Amniotic epithelial cell (primary cell): Measurements from ENCODE around the gene SULF2.

Source experiments
- DNase-seq: peaks from one replicate; pipeline ENCODE4 v3.0.0-alpha.2; 2010; ENCODE audit warnings: low read depth

SULF2 gene

DNA sequence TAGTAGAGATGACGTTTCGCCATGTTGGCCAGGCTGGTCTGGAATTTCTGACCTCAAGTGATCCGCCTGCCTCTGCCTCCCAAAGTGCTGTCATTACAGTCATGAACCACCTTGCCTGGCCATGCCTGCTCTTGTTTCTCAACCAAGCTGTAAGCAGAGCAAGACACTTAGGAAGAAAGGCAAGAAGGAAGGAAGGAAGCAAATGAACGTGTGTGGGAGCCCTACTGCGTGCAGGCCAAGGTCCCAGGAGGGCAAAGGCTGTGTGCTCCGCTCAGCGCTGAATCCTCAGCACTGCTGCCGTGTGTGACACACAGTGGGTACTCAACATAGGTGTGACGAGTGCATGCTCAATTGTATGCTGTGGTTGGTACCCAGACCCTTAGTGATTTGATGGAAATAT is 47.4 kb downstream of the SULF2 start:
- no peak for DNase-seq

DNA sequence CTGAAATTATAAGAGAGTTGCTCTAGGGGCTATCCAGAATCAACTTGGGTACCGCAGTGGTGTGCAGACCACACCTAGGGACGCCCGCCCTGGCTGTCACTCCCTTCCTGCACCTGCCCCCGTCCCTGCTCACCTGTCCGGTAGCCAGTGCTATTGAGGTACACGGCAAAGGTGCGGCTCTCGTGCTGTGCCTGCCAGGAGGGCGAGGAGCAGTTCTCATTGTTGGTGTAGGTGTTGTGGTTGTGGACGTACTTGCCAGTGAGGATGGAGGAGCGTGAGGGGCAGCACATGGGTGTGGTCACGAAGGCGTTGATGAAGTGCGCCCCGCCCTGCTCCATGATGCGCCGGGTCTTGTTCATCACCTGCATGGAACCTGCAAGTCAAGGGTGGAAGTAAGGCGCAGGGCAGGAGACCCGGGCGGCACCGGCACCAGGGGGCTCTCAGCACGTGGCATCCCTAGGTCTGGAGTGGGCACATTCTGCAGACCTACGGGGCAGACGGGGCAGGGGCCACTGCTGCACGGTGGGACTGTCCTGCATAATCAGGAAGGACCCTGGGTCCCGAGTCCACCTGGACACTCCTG is 48.6 kb downstream of the SULF2 start:
- DNase-seq, result no peak

DNA sequence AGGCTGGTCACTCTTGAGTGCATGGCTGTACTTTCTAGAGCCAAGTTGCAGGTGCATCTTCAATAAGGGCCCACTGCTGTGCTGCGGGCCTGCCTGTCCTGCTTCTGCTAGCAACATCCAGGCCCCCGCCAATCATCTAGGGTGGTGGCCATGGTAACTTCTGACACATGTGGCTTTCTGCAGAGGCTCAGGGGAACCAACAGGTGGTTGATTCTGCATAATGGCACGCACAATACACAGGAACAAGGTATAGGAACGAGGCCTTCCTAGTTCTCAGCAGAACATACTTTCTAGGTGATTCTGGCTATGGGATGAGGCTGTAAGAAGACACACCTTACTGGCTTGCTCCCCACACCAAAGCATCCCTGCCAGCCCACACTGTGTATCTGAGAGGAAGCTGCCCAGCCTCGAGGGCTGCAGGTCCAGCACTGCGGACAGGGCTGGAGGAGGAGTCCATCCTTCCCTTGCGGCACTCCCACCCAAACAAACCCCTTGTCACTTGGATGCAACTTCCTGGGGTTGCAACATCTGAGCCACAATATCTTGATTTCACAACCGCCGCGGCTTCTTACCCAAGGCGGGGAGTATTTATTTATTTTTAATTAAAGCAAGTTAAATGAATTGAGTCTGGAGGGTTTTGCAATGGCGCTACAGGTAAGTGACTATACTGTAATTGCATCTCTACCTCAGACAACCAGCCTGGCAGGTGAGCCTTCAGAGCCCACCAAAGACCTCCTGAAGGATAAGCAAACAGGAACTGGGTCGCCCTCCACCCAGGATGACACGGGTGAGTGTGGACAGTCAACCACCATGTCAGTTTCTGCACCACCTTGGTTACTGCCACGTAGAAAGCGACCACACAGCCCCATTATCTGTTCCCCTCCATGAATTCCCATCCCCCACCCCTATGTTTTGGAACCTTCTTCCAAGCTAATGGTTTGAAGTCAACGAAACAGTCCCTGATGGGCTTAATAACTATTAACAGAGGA is 49.6 kb downstream of the SULF2 start:
- DNase-seq, result peak; percentile 70

DNA sequence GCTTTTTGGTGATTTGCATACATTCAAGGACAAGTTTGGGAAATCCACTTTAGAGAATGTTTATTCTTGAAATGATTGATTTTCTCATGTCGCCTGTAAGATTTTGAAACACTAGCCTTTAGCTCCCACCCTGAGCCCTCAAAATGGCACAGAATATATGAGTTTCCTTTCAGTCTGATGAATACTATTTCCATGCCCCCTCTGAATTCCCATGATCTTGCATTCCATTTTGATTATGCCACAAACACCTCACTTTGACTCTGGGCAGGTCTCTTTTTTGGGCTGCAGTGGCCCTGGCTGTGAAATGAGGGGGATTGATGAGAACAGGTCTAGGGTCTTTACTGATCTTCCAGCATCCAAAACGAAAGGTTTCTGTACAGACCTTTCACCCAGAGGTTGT is 50.4 kb downstream of the SULF2 start:
- no peak for DNase-seq

DNA sequence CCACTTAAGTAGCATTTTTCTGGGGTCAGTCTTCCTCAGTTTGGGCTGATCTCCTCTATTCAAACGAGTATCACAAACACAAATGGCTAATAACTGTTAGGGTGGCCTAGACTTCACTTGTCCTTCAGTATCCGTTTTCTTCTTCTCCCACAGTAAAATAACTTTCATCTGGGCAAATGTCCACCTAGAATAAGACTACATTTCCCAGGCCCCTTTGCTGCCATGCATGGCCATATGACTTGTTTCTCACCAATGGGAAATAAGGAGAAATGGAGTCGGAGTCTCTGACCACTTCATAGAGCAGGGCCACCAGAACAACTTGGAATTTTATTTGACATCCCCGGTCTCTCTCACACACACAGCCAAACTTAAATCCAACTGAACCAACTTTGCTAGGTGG is 51.4 kb downstream of the SULF2 start:
- DNase-seq, result no peak

DNA sequence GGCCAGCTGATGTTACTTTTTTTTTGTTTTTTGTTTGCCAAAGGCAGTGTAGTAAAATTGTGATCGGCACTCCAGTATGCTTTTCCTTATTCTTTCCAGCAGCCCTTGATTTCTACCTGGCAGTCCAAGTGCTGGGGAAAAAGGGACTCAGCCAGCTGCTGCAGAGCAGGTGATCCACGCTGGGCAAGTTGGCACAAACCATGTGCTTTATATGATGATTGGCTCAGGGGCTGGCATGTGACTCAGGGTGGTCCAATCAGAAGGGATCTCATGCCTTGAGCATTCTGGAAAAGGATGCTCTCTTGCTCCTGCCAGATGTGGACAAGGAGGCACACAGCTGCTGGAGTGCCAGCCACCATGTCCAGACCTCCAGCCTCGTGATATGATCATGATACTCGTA is 54.5 kb downstream of the SULF2 start:
- no peak for DNase-seq

DNA sequence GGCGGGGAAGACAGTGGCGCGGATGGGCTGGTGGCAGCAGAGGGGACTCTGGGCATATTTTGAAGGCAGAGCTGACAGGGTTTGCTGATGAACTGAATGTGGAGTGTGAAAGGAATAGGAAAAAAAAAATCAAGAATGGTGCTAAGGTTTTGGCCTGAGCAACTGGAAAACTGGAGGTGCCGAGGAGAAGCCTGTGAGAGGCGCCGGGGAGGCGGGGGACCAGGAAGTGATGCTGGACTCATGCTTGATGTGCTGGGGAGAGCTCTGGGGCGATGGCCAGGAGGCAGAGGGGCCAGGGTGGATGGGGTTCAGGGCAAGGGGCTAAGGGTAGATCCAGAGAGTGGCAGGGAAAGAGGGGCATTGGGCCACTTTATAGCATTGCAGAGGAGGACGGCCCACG is 55.8 kb downstream of the SULF2 start:
- DNase-seq, result no peak

DNA sequence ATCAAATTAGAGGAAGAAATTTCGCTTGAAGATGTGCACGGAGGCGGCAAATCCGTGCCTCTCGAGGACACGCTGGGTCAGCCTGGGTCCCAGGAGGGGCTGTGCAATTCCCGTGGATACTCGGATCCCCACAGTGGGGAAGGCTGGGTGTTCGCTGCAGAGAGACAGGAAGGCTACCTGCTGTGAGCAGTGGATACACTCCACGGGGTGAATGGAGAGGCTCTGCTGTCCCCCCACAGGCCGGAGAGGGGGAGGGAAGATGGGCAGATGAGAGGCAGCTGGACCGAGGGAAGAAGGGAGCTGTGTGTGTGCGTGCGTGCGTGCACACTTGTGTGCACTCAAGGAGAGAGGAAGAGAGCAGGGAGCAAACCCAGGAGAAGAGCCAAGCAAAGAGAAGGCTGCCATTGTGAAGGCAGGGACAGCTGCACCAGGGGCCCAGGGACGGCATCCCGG is 57.3 kb downstream of the SULF2 start:
- no peak for DNase-seq

DNA sequence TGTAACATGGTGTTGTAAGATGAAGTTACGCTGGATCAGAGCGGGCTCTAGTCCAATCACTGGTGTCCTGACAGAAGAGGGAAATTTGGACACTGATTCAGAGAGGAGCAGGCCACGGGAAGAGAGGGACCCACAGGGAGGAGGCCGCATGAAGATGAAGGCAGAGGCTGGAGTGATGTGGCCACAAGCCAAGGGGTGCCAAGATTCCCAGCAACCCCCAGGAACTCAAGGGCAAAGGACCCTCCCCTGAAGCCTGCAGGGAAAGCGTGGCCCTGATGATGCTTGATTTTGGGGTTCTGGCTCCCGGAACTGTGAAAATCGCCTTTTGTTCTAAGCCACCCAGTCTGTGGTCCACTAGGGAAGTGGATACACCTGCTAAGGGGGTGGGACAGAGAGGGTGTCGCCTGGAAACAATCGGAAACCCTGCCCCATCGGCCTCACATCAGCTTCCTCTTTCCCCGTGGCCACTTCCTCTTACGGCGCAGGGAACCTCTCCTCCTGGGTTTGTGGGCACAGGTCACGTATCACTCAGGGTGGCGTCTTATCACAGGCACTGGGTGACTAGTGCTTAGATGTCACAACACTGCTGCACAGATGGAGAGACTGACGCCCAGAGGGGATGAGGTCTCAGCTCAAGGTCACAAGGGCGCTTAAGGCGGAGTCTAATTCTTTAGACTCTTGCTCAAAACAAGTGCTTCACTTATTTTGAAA is 58.0 kb downstream of the SULF2 start:
- DNase-seq, result no peak

DNA sequence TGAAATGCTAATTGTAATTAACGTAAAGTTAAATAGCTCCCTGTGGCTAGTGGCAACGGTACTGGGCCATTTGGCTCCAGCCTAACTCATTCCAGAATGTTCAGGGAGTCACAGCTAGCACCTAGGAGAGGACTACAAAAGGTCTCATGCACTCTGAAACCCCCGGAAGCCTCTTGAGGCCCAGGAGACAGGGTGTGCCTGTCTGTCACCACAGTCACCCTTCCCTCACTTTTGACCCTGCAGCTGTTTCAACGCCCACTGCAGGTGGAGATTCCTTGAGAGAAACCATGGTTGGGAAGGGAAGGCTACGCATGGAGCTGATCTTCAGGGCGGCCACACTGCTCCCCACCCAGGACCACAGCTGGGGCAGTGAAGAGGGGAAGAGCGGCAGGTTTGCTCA is 58.6 kb downstream of the SULF2 start:
- DNase-seq, result no peak

DNA sequence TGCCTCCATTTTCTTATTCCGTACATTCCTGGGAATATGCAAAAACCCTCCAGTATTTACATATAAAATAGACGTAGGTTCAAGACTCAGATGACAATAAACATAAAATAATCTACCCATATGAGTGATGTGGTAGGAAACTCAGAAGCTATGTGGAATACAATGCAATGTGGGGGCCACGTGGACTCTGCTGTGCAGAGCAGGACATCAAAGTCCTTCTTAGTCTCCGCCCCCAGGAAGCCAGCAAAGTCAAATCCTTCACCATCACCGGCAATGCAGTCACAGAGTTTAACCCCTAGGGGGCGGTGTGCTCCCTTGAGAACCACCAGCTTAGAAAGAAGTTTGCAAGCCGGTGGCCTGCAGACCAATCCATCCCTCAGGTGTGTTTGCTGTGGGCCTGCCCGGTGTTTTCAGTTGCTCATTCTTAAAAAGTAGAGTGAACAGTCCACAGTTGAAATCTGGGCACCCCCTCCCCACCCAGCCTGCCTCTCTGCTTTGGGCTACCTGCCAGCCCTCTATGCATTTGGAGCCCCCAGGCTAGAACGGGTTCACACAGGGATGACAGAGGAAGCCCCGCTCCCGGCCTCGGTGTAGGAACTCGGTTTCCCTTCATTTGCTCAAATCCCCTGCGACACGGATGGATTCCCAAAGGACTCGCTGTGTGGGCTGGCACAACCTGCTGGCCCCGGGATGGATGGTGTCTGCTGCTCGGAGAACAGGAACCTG is 59.9 kb downstream of the SULF2 start:
- DNase-seq, result peak; percentile 79

DNA sequence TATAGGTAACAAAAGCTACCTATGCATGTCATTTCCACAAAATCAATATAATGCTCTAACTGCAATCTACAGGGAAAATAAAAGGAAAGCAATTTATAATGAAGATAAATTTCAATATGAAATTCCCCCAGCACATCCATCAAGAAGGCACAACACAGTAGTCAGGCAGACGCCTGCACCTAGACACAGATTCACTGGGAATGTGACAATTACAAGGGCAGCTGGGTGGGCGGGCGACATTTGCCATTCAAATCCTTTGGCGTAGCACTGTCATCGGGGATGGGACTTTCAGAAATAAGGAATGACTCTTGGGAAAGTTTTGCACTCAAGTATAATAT is 60.4 kb downstream of the SULF2 start:
- no peak for DNase-seq

DNA sequence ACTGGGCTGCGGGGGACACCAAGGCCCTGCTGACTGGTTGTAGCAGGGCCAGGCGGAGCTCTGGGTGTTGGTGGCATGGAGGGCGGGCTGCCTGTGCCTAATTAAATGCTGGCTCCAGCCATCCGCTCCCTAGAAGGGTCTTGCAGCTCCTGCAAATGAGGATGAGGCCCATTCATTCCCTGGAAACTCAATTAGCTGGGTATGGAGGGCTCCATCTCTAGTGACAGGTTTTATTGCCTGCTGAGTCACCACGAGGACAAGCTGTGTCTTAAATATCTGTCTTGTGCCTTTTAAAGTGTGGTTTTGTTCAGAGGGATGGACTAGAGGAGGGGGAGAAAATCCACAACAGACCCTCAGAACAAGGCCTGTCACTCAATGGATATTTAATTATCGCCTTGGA is 60.9 kb downstream of the SULF2 start:
- DNase-seq, result no peak

DNA sequence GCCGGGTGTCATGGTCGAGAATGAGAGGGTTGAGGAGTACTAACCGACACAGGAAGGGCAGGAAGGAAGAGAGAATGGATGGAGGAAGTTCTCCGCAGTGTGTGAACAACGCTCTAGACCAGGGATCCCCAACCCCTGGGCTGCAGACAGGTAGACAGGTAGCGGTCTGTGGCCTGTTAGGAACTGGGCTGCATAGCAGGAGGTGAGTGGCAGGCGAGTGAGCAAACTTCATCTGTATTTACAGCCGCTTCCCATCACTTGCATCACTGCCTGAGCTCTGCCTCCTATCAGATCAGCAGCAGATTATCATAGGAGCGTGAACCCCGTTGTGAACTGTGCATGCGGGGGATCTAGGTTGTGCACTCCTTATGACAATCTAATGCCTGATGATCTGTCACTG is 62.0 kb downstream of the SULF2 start:
- no peak for DNase-seq

DNA sequence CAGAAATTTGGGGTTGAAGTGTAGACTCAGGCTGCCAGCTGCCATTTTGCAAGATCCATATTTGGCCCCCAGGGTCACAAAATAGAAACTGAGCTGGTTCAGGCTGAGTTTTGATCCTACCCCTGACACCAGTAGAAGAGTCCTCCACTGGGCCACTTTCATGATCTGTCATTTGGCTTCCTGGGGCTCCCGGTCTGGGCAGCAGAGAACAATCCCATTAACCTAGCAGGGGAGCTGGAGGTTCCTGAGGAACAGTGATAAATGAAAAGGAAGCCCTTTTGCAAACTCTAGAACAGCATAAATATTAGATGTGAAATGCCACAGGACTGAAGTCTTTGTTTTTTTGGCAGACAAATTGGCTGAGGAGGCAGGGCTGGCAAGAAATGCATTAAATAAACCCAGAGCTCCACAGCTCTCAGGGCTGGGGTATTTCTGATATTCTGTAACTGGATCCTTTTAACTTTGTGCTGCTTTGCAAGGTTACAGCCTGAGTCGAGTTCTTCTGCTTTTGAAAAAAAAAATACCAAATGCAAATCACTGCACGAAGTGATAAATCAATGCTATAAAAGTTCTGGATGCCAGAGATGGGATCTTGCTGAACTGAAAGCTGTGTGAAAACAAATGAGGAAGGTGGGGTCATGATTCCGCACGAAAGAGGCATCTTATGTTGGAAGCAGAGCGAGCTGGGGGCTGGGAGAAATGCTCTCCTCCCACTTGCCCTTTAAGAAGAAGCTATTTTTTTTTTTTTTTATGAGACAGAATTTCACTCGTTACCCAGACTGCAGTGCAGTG is 64.4 kb downstream of the SULF2 start:
- DNase-seq, result peak; percentile 65

DNA sequence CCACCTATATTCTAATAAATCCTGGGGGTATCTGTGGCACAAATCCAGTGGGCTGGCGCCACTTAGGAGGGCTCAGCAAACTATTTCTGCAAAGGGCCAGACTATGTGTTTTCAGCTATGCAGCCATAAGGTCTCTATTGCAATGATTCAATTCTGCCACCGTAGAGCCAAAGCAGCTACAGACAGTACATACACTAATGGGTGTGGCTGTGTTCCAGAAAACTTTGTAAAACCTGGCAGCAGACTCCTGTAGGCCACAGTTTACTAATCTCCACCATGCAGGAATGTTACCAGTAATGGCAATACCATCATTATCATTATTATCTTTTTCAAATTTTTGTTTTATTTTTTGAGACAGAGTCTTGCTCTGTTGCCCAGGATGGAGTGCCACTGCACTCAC is 65.7 kb downstream of the SULF2 start:
- DNase-seq, result no peak

DNA sequence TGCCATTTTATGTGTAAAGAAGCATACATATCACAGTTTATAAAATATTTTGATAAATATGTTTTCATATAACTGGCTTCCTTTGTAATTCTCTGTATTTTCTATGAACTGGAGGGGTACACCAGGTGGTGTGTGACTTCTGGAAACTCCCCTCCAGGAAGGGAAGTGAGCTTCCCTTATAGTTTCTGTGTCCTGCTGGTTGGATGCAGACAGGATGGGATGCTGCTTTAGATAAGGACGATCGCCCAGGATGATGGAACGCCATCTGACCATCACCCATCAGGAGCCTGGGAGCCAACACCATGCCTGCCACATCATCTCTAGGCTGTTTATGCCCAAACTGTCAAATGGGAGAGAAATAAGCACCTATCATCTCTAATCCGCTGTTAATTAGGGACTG is 66.1 kb downstream of the SULF2 start:
- no peak for DNase-seq

DNA sequence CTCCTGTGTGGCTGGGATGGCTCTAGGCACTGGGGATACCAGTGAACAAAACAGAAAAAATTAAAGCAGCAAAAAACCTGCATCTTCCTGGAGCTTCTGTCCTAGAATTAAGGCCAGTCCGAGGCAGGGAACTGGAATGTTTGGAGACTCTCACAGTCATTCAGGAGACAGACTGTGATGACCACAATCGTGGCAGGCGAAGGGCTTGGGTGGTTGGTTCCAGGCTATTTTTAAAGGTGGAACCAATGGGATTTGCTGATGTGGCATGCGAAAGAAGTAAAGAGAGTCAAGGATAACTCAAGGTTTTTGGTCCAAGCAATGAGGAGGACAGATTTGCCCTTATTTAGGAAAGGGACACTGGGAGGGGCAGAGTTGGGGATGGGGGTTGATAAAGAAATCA is 66.9 kb downstream of the SULF2 start:
- DNase-seq, result no peak

DNA sequence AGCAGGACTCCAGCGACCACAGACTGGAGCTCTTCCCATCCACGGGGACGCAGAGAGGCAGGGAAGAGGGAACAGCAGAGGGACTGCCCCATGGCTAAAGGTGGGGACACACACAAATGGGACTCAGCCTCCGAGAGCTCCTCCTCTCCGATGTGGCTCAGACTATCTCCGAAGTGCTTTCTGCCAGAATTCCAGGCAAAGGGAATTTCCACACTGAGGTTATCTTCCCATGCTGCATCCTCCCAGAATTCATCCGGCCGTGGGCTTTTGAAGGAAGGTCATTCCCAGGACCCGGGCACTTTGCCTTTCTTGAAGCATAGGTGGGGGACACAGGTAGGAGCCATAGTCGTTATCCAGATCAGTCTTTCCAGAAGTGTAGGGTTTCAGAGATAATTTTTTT is 67.9 kb downstream of the SULF2 start:
- no peak for DNase-seq

DNA sequence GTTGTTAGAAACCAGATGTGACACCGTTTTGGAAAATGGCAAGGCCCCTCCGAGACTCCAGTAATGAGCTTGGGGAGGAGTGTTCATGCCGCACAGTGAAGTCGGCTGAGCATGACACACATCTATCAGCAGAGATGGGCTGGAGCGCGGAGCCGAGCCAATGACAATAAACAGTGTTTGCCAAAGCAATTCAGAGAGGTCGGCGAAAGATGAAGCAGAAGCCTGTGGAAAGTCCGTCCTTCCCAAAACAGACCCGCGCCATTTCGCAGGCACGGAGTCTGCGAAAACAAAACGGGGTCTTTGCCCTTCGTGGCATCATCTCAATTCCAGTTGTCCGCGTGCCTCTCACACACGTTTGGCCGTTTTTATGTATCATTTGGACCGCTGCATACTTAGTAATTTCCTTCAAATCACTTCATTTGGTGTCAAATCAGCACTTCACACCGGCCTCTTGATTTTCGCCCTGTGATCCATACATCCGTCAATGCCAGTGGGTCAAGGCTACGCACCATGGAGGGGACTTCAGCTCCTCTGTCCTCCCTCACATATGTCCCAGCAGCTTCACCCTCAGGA is 71.3 kb downstream of the SULF2 start:
- DNase-seq, result no peak

DNA sequence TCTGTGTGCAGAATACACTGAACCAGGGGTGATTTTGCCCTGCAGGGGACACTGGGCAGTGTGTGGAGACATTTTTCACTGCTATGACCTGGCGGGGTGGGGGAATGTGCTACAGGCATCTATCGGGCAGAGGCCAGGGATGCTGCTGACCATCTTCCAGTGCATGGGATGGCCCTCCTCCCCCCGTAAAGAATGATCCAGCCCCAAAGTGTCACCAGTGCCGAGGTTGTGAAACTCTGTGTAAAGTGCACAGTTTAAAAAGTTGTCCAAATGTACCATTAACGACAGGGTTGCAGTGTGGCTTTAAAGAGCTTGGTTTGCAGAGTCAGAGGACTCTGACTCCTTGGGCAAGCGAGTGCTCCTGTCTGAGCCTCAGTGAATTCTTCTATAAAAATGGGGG is 72.1 kb downstream of the SULF2 start:
- DNase-seq, result no peak
